ENCODE data around the gene PRDM16. TPM values are rescaled to one million over a fixed set of nuclear protein-coding genes. Genes with fewer than 3 reads are reported as not detected.

Gene PRDM16
- total RNA-seq, 1 experiment from 2014 or later: 0.09 TPM

DNA sequence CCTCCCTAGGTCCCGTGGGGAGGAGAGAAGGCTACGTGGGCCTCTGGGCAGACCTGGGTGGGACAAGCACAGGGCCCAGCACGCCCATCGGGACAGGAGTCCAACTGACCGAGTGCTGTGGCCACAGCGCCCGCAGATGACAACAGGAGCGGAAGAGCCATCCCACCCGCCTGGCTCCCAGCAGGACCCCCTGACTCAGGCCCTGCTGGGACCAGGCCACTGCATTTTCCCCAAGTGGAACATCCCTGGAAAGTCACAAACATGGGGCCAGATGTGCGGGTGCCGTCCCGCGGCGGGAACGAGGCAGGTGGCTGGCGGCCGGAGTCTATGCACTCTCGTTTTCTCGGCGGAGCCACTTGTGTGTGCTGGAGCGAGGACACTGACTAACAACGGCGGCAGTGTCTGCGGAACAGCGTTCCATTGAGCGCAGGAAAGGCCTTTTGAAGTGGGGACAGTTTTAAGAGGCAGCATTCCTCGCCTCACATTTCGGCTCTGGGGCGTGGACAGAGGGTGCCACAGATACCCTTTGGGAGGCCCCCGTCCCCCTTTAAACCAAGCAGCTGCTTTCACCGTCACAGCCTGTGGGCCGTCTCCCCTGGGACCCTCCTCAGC, 291.7 kb downstream of the PRDM16 start:
- Mint-ChIP-seq H3K36me3 (ENCODE audit: insufficient read depth, unreplicated experiment) (no peaks in the 10 kb centered on the region), H3K27me3 (ENCODE audit: unreplicated experiment) (peaks cover 48% of the 10 kb centered on the region), H3K9me3 (ENCODE audit: low read depth, unreplicated experiment) (no peaks in the 10 kb centered on the region), H3K27ac (ENCODE audit: unreplicated experiment) (no peak overlapping the region), H3K4me1 (ENCODE audit: low read depth, unreplicated experiment) (no peaks in the 10 kb centered on the region), H3K4me3 (ENCODE audit: low read depth, unreplicated experiment) (no peak overlapping the region)
- intact Hi-C loops (cut with micrococcal nuclease; ENCODE audit: unreplicated experiment): no loop called here
- BruUV-seq (replicated peaks): no TSS peak
- no peak for DNase-seq
- CTCF ChIA-PET: no interaction called here
- TF ChIP-seq, protein P1, sequence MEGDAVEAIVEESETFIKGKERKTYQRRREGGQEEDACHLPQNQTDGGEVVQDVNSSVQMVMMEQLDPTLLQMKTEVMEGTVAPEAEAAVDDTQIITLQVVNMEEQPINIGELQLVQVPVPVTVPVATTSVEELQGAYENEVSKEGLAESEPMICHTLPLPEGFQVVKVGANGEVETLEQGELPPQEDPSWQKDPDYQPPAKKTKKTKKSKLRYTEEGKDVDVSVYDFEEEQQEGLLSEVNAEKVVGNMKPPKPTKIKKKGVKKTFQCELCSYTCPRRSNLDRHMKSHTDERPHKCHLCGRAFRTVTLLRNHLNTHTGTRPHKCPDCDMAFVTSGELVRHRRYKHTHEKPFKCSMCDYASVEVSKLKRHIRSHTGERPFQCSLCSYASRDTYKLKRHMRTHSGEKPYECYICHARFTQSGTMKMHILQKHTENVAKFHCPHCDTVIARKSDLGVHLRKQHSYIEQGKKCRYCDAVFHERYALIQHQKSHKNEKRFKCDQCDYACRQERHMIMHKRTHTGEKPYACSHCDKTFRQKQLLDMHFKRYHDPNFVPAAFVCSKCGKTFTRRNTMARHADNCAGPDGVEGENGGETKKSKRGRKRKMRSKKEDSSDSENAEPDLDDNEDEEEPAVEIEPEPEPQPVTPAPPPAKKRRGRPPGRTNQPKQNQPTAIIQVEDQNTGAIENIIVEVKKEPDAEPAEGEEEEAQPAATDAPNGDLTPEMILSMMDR (IDR thresholded peaks at IDR 0.05; ENCODE audit: unreplicated experiment): no peak

GRCh38 chr1:3363023-3363422, 294.0 kb downstream of the PRDM16 start:
- H3K4me1 Mint-ChIP-seq (ENCODE audit: low read depth, unreplicated experiment): no peaks in the 10 kb centered on the region
- CTCF ChIA-PET: no interaction called here
- peaks cover 70% of the 10 kb centered on the region for H3K27me3 Mint-ChIP-seq (ENCODE audit: unreplicated experiment)
- intact Hi-C loops (cut with micrococcal nuclease; ENCODE audit: unreplicated experiment): no loop called here
- TF ChIP-seq, protein P1 (IDR thresholded peaks at IDR 0.05; ENCODE audit: unreplicated experiment): no peak
- no peaks in the 10 kb centered on the region for H3K36me3 Mint-ChIP-seq (ENCODE audit: insufficient read depth, unreplicated experiment)
- BruUV-seq (replicated peaks): no TSS peak
- DNase-seq: no peak
- no peak overlapping the region for H3K27ac Mint-ChIP-seq (ENCODE audit: unreplicated experiment)
- no peak overlapping the region for H3K4me3 Mint-ChIP-seq (ENCODE audit: low read depth, unreplicated experiment)
- H3K9me3 Mint-ChIP-seq (ENCODE audit: low read depth, unreplicated experiment): no peaks in the 10 kb centered on the region

DNA sequence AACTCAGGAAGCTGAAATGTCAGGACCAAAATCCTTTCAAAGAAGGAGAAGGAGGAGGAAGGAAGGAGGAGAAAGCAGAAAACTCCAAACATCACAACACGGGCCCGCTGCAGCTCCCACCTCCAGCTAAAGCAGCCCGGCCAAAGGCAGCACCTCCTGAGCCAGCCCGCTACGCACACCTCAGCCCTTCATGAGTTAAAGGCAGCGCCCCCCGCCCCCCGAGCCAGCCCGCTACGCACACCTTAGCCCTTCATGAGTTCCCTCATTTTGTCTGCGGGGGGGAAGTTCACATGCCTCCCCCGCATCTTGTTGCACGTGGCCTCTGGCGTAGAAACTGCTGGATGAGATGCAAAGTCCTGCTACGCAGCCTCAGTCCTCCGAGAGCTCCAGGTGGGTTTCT, 294.8 kb downstream of the PRDM16 start:
- H3K4me1 Mint-ChIP-seq (ENCODE audit: low read depth, unreplicated experiment): no peaks in the 10 kb centered on the region
- TF ChIP-seq, protein P1 (IDR thresholded peaks at IDR 0.05; ENCODE audit: unreplicated experiment): no peak
- H3K36me3 Mint-ChIP-seq (ENCODE audit: insufficient read depth, unreplicated experiment): no peaks in the 10 kb centered on the region
- BruUV-seq (replicated peaks): no TSS peak
- no peak overlapping the region for H3K4me3 Mint-ChIP-seq (ENCODE audit: low read depth, unreplicated experiment)
- H3K27ac Mint-ChIP-seq (ENCODE audit: unreplicated experiment): no peak overlapping the region
- DNase-seq: no peak
- H3K9me3 Mint-ChIP-seq (ENCODE audit: low read depth, unreplicated experiment): no peaks in the 10 kb centered on the region
- peaks cover 70% of the 10 kb centered on the region for H3K27me3 Mint-ChIP-seq (ENCODE audit: unreplicated experiment)
- CTCF ChIA-PET: interaction anchor here (0.6 kb wide), 1 partner anchor 56 kb away, joined by 11 read pairs; no protein-coding TSS in a partner anchor
- intact Hi-C loops (cut with micrococcal nuclease; ENCODE audit: unreplicated experiment): no loop called here

DNA sequence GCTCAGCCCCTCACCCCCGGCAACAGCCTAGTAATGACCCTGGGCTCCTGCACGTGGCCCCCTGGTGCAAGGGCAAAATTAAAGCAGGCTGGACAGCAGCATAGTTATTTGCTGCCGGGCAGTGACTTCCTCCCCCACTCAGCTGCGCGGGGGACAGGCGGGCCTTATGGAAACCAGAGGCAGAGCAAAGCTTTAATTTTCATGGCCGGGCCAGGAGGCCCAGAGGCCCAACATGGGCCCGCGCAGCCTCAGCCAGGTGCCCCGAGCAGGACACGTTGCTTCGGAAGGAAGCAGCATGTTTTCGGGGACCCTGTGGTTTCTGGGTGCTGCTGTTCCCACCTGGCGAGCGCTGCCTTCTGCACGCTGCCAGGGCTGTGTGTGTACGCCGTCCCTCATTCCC, 295.5 kb downstream of the PRDM16 start:
- H3K36me3 Mint-ChIP-seq (ENCODE audit: insufficient read depth, unreplicated experiment): no peaks in the 10 kb centered on the region
- BruUV-seq (replicated peaks): no TSS peak
- DNase-seq: no peak
- peaks cover 70% of the 10 kb centered on the region for H3K27me3 Mint-ChIP-seq (ENCODE audit: unreplicated experiment)
- H3K4me3 Mint-ChIP-seq (ENCODE audit: low read depth, unreplicated experiment): no peak overlapping the region
- no peaks in the 10 kb centered on the region for H3K9me3 Mint-ChIP-seq (ENCODE audit: low read depth, unreplicated experiment)
- TF ChIP-seq, protein P1 (IDR thresholded peaks at IDR 0.05; ENCODE audit: unreplicated experiment): no peak
- intact Hi-C loops (cut with micrococcal nuclease; ENCODE audit: unreplicated experiment): no loop called here
- no peaks in the 10 kb centered on the region for H3K4me1 Mint-ChIP-seq (ENCODE audit: low read depth, unreplicated experiment)
- no peak overlapping the region for H3K27ac Mint-ChIP-seq (ENCODE audit: unreplicated experiment)
- CTCF ChIA-PET: no interaction called here
